Measurements from ENCODE around the gene NDEL1.

Gene NDEL1

GRCh38 chr17:8443756-8444155 lies 8.1 kb downstream of the NDEL1 start:
- Histone ChIP-seq H3K9ac (ENCODE audit: low read depth, low read length) (no peak overlapping the region), H4K20me1 (ENCODE audit: insufficient read depth, low read length) (peaks cover 12% of the 10 kb centered on the region; the same call in 1 of the 2 replicates), H3K36me3 (ENCODE audit: insufficient read depth, low read length) (peaks cover 58% of the 10 kb centered on the region), H3K4me2 (ENCODE audit: insufficient read depth, low read length) (no peak overlapping the region), H3K4me1 (ENCODE audit: insufficient read depth, low read length) (peaks cover 2% of the 10 kb centered on the region), H3K27ac (ENCODE audit: low read length) (no peak overlapping the region), H2AFZ (ENCODE audit: low read depth, low read length) (no peak overlapping the region), H3K79me2 (ENCODE audit: insufficient read depth, low read length) (peaks cover 49% of the 10 kb centered on the region), H3K27me3 (ENCODE audit: insufficient read depth, low read length, poor library complexity) (no peaks in the 10 kb centered on the region), H3K4me3 (ENCODE audit: low read depth in 1 of 2, low read length in 2 of 2) (no peak overlapping the region), H3K9me3 (ENCODE audit: insufficient read depth, low read length, severe bottlenecking) (no peaks in the 10 kb centered on the region)
- TF ChIP-seq CTCF (IDR thresholded peaks at IDR 0.05; ENCODE audit: borderline replicate concordance, extremely low read depth, low read length, poor library complexity, severe bottlenecking) = no peak
- no peak for TF ChIP-seq EZH2 (IDR thresholded peaks at IDR 0.05; ENCODE audit: borderline replicate concordance, low read depth, low read length, severe bottlenecking)
- no peak for ATAC-seq (ENCODE audit: insufficient read depth, low read depth)
- no peak for DNase-seq

- DNase-seq = no peak
- H3K27me3 ChIP-seq (ENCODE audit: insufficient read depth, low read length, poor library complexity) = no peaks in the 10 kb centered on the region
- no peak overlapping the region for H3K27ac ChIP-seq (ENCODE audit: low read length)
- ATAC-seq (ENCODE audit: insufficient read depth, low read depth) = no peak
- H3K4me3 ChIP-seq (ENCODE audit: low read depth in 1 of 2, low read length in 2 of 2) = no peak overlapping the region
- peaks cover 42% of the 10 kb centered on the region for H3K79me2 ChIP-seq (ENCODE audit: insufficient read depth, low read length)
- TF ChIP-seq EZH2 (IDR thresholded peaks at IDR 0.05; ENCODE audit: borderline replicate concordance, low read depth, low read length, severe bottlenecking) (no peak), CTCF (IDR thresholded peaks at IDR 0.05; ENCODE audit: borderline replicate concordance, extremely low read depth, low read length, poor library complexity, severe bottlenecking) (no peak)
- H3K4me2 ChIP-seq (ENCODE audit: insufficient read depth, low read length) = no peak overlapping the region
- H3K9me3 ChIP-seq (ENCODE audit: insufficient read depth, low read length, severe bottlenecking) = no peaks in the 10 kb centered on the region
- H3K4me1 ChIP-seq (ENCODE audit: insufficient read depth, low read length) = peaks cover 2% of the 10 kb centered on the region
- H3K9ac ChIP-seq (ENCODE audit: low read depth, low read length) = no peak overlapping the region
- peaks cover 63% of the 10 kb centered on the region for H3K36me3 ChIP-seq (ENCODE audit: insufficient read depth, low read length)
- no peak overlapping the region for H2AFZ ChIP-seq (ENCODE audit: low read depth, low read length)
- H4K20me1 ChIP-seq (ENCODE audit: insufficient read depth, low read length) = peaks cover 12% of the 10 kb centered on the region; the same call in 1 of the 2 replicates
These were observed 8.8 kb downstream of the NDEL1 start for GRCh38 chr17:8444494-8444893.

- no peak overlapping the region for H3K4me3 ChIP-seq (ENCODE audit: low read depth in 1 of 2, low read length in 2 of 2)
- H3K79me2 ChIP-seq (ENCODE audit: insufficient read depth, low read length) = peaks cover 32% of the 10 kb centered on the region
- H3K4me1 ChIP-seq (ENCODE audit: insufficient read depth, low read length) = peaks cover 2% of the 10 kb centered on the region
These were observed 9.9 kb downstream of the NDEL1 start for GRCh38 chr17:8445536-8445935.

More at GRCh38 chr17:8445536-8445935, 9.9 kb downstream of the NDEL1 start:
- Histone ChIP-seq H3K9ac (ENCODE audit: low read depth, low read length) (no peak overlapping the region), H4K20me1 (ENCODE audit: insufficient read depth, low read length) (peaks cover 12% of the 10 kb centered on the region; the same call in 1 of the 2 replicates), H3K27me3 (ENCODE audit: insufficient read depth, low read length, poor library complexity) (no peaks in the 10 kb centered on the region), H2AFZ (ENCODE audit: low read depth, low read length) (no peak overlapping the region), H3K9me3 (ENCODE audit: insufficient read depth, low read length, severe bottlenecking) (no peaks in the 10 kb centered on the region), H3K36me3 (ENCODE audit: insufficient read depth, low read length) (peaks cover 62% of the 10 kb centered on the region), H3K27ac (ENCODE audit: low read length) (no peak overlapping the region), H3K4me2 (ENCODE audit: insufficient read depth, low read length) (no peak overlapping the region)
- TF ChIP-seq EZH2 (IDR thresholded peaks at IDR 0.05; ENCODE audit: borderline replicate concordance, low read depth, low read length, severe bottlenecking) (no peak), CTCF (IDR thresholded peaks at IDR 0.05; ENCODE audit: borderline replicate concordance, extremely low read depth, low read length, poor library complexity, severe bottlenecking) (no peak)
- DNase-seq (no peak), ATAC-seq (ENCODE audit: insufficient read depth, low read depth) (no peak)

All from DND-41 (cell line).